Cerebellar nuclear complex (tissue), 1 donor: ENCODE data around the gene CLEC19A.
"Not testable (repeated sequence)": the region's sequence is repeated elsewhere in the genome, so short reads cannot be mapped to it uniquely, and the experiment has no call there.

ENCODE experiments used
- DNase-seq, 2 experiments: peaks; one replicate each; lab custom pipeline; 2025; lab: John Stamatoyannopoulos, UW

The CLEC19A gene

GRCh38 chr16:19286827-19287226 is 1.3 kb downstream of the CLEC19A start:
- DNase-seq, result no peak

GRCh38 chr16:19287241-19287640 is 1.7 kb downstream of the CLEC19A start:
- DNase-seq, result no peak

- DNase-seq, result no peak
These were observed 3.6 kb downstream of the CLEC19A start for GRCh38 chr16:19288872-19289799.

- no peak for DNase-seq
These were observed 4.4 kb downstream of the CLEC19A start for GRCh38 chr16:19289811-19290485.

- no peak for DNase-seq
These were observed 5.3 kb downstream of the CLEC19A start for GRCh38 chr16:19290860-19291259.

- no peak for DNase-seq
These were observed 5.9 kb downstream of the CLEC19A start for GRCh38 chr16:19291475-19291874.

GRCh38 chr16:19292186-19292585 is 6.7 kb downstream of the CLEC19A start:
- DNase-seq, result no peak

GRCh38 chr16:19294156-19294649 is 8.7 kb downstream of the CLEC19A start:
- DNase-seq, result no peak

GRCh38 chr16:19295393-19295792 is 9.9 kb downstream of the CLEC19A start:
- DNase-seq, result no peak

GRCh38 chr16:19297454-19297853 is 11.9 kb downstream of the CLEC19A start:
- DNase-seq, result no peak

GRCh38 chr16:19299565-19299964 is 14.0 kb downstream of the CLEC19A start:
- DNase-seq, result no peak

GRCh38 chr16:19301931-19302330 is 16.4 kb downstream of the CLEC19A start:
- DNase-seq, result no peak

GRCh38 chr16:19304750-19305149 is 19.2 kb downstream of the CLEC19A start:
- no peak for DNase-seq

- no peak for DNase-seq
These were observed 19.9 kb downstream of the CLEC19A start for GRCh38 chr16:19305443-19305842.

GRCh38 chr16:19307587-19308241 is 22.2 kb downstream of the CLEC19A start:
- no peak for DNase-seq

- DNase-seq, result no peak
These were observed 22.9 kb downstream of the CLEC19A start for GRCh38 chr16:19308392-19308791.

GRCh38 chr16:19309178-19309577 is 23.6 kb downstream of the CLEC19A start:
- no peak for DNase-seq

- DNase-seq, result no peak
These were observed 29.3 kb downstream of the CLEC19A start for GRCh38 chr16:19314718-19315425.

- DNase-seq, result no peak
These were observed 30.4 kb downstream of the CLEC19A start for GRCh38 chr16:19315889-19316433.

GRCh38 chr16:19316846-19317245 is 31.3 kb downstream of the CLEC19A start:
- DNase-seq, result no peak

GRCh38 chr16:19321186-19321585 is 35.7 kb downstream of the CLEC19A start:
- DNase-seq, result not testable (repeated sequence)

- no peak for DNase-seq
These were observed 38.1 kb downstream of the CLEC19A start for GRCh38 chr16:19323596-19323995.
